HG02884 (cell line): ENCODE measurements around the gene USP53.
A peak's percentile ranks its signal among the peaks of the same experiment; 100 is the strongest.
"Not testable (repeated sequence)": the region's sequence is repeated elsewhere in the genome, so short reads cannot be mapped to it uniquely, and the experiment has no call there.

Experiments used
- ATAC-seq: cut with Tn5 transposase; IDR thresholded peaks from one replicate; pipeline ENCODE4 v1.9.1; 2021; ENCODE audit warnings: mild to moderate bottlenecking, moderate library complexity; ENCODE audit not compliant: unreplicated experiment

The USP53 gene

GRCh38 chr4:119268466-119268865 is 56.0 kb downstream of the USP53 start:
- ATAC-seq = no peak

GRCh38 chr4:119271361-119272085 is 59.0 kb downstream of the USP53 start:
- ATAC-seq = no peak

- ATAC-seq = not testable (repeated sequence)
Measured at GRCh38 chr4:119279541-119279940, 67.0 kb downstream of the USP53 start.

GRCh38 chr4:119279945-119280344 is 67.4 kb downstream of the USP53 start:
- ATAC-seq = not testable (repeated sequence)

- ATAC-seq = no peak
Measured at GRCh38 chr4:119281393-119281792, 68.9 kb downstream of the USP53 start.

GRCh38 chr4:119284876-119285780 is 72.6 kb downstream of the USP53 start:
- peak; percentile 60 for ATAC-seq

GRCh38 chr4:119286377-119287002 is 74.0 kb downstream of the USP53 start:
- ATAC-seq = no peak

- no peak for ATAC-seq
Measured at GRCh38 chr4:119289313-119289712, 76.8 kb downstream of the USP53 start.

- no peak for ATAC-seq
Measured at GRCh38 chr4:119290598-119290997, 78.1 kb downstream of the USP53 start.

GRCh38 chr4:119296356-119296755 is 83.8 kb downstream of the USP53 start:
- no peak for ATAC-seq

- no peak for ATAC-seq
Measured at GRCh38 chr4:119297795-119298194, 85.3 kb downstream of the USP53 start.

GRCh38 chr4:119299260-119299671 is 86.8 kb downstream of the USP53 start:
- ATAC-seq = no peak

GRCh38 chr4:119299741-119300100 is 87.2 kb downstream of the USP53 start:
- ATAC-seq = peak; percentile 48

- ATAC-seq = peak; percentile 93
Measured at GRCh38 chr4:119300101-119300978, 87.8 kb downstream of the USP53 start.

GRCh38 chr4:119302073-119302832 is 89.7 kb downstream of the USP53 start:
- no peak for ATAC-seq

- ATAC-seq = no peak
Measured at GRCh38 chr4:119303587-119304305, 91.2 kb downstream of the USP53 start.

GRCh38 chr4:119304431-119304830 is 91.9 kb downstream of the USP53 start:
- ATAC-seq = no peak

GRCh38 chr4:119307606-119308005 is 95.1 kb downstream of the USP53 start:
- no peak for ATAC-seq

- no peak for ATAC-seq
Measured at GRCh38 chr4:119310826-119311225, 98.3 kb downstream of the USP53 start.
